CD14-positive monocyte (primary cell): ENCODE data around the gene EDEM1. TPM values are rescaled to one million over a fixed set of nuclear protein-coding genes. Genes with fewer than 3 reads are reported as not detected.
A peak's percentile ranks its signal among the peaks of the same experiment; 100 is the strongest.

Experiments
- DNase-seq, 3 donors: peaks; one replicate each; pipeline ENCODE4 v3.0.0-alpha.2; 2011 to 2022
- H2AFZ ChIP-seq: 2 replicates; pipeline ENCODE4 v1.6.0; 2012; ENCODE audit warnings: mild to moderate bottlenecking, low read depth, low read length, inconsistent platforms; ENCODE audit not compliant: insufficient read depth, poor library complexity, severe bottlenecking
- H3K27ac ChIP-seq, 2 donors: 1 replicate in 1 of 2; 2 replicates in 1 of 2; pipeline ENCODE4 v1.5.1; 2012 to 2013; ENCODE audit warnings: low read length in 2 of 2, control low read depth in 1 of 2, inconsistent platforms in 1 of 2, low read depth in 1 of 2, mild to moderate bottlenecking in 1 of 2
- H3K27me3 ChIP-seq, 2 donors: one replicate each; pipeline versions ENCODE4 v1.6.0 to v1.6.1; 2011 to 2013; ENCODE audit warnings: low read length in 2 of 2; ENCODE audit not compliant: control insufficient read depth in 2 of 2, insufficient read depth in 2 of 2
- H3K36me3 ChIP-seq, 2 donors: replicated peaks in 1 of 2; 1 replicate in 1 of 2; 2 replicates in 1 of 2; pipeline versions ENCODE4 v1.5.1 to v1.6.1; 2012 to 2013; ENCODE audit warnings: low read length in 2 of 2, control low read depth in 1 of 2, inconsistent platforms in 1 of 2, mild to moderate bottlenecking in 1 of 2; ENCODE audit not compliant: insufficient read depth in 2 of 2, control insufficient read depth in 1 of 2
- H3K4me1 ChIP-seq, 2 donors: 1 replicate in 1 of 2; 2 replicates in 1 of 2; pipeline versions ENCODE4 v1.5.1 to v1.6.1; 2012 to 2013; ENCODE audit warnings: low read length in 2 of 2, control low read depth in 1 of 2, inconsistent platforms in 1 of 2, mild to moderate bottlenecking in 1 of 2, moderate library complexity in 1 of 2; ENCODE audit not compliant: insufficient read depth in 2 of 2, control insufficient read depth in 1 of 2
- H3K4me2 ChIP-seq: replicated peaks from 2 replicates; pipeline ENCODE3; 2012; ENCODE audit warnings: low read length, moderate library complexity, mild to moderate bottlenecking; ENCODE audit not compliant: poor library complexity, severe bottlenecking; ENCODE audit errors: extremely low read depth
- H3K4me3 ChIP-seq, 3 experiments: fragments of 200-600 bp in 1 of 3; sonication (generic) in 1 of 3; replicated peaks in 1 of 3; 1 replicate in 2 of 3; 2 replicates in 1 of 3; pipeline ENCODE4 v1.5.1; 2011 to 2013; ENCODE audit warnings: low read length in 3 of 3, mild to moderate bottlenecking in 3 of 3, control low read depth in 2 of 3, low read depth in 2 of 3, inconsistent platforms in 1 of 3, moderate library complexity in 1 of 3
- H3K79me2 ChIP-seq: 2 replicates; pipeline ENCODE4 v1.6.0; 2012; ENCODE audit warnings: mild to moderate bottlenecking, control low read depth, inconsistent platforms, low read length, moderate library complexity; ENCODE audit not compliant: insufficient read depth
- H3K9ac ChIP-seq: 2 replicates; pipeline ENCODE4 v1.6.0; 2017; ENCODE audit warnings: low read length, mild to moderate bottlenecking; ENCODE audit not compliant: insufficient read depth, poor library complexity, severe bottlenecking
- H3K9me3 ChIP-seq, 2 donors: replicated peaks in 1 of 2; 1 replicate in 1 of 2; 2 replicates in 1 of 2; pipeline versions ENCODE4 v1.5.1 to v1.6.1; 2012 to 2013; ENCODE audit warnings: low read length in 2 of 2, control low read depth in 1 of 2; ENCODE audit not compliant: control insufficient read depth in 1 of 2, insufficient read depth in 1 of 2
- H4K20me1 ChIP-seq: 2 replicates; pipeline ENCODE4 v1.6.0; 2012; ENCODE audit warnings: mild to moderate bottlenecking, low read length, control low read depth, moderate library complexity; ENCODE audit not compliant: insufficient read depth
- H3K27ac Mint-ChIP-seq, 7 donors: one replicate each; pipeline ENCODE4 v1.8.0; 2020; ENCODE audit warnings: mild to moderate bottlenecking in 7 of 7, mixed read lengths in 7 of 7, moderate library complexity in 6 of 7, inconsistent platforms in 2 of 7
- H3K27me3 Mint-ChIP-seq, 3 donors: one replicate each; pipeline ENCODE4 v1.8.0; 2021 to 2022; ENCODE audit warnings: low read depth in 3 of 3, mild to moderate bottlenecking in 3 of 3, mixed read lengths in 3 of 3, moderate library complexity in 3 of 3, inconsistent platforms in 1 of 3
- H3K36me3 Mint-ChIP-seq, 2 donors: one replicate each; pipeline ENCODE4 v1.8.0; 2020; ENCODE audit warnings: mixed read lengths in 2 of 2, inconsistent platforms in 1 of 2, mild to moderate bottlenecking in 1 of 2
- H3K4me1 Mint-ChIP-seq: one replicate; pipeline ENCODE4 v1.8.0; 2020; ENCODE audit warnings: mild to moderate bottlenecking, mixed read lengths
- H3K4me3 Mint-ChIP-seq, 2 donors: one replicate each; pipeline ENCODE4 v1.8.0; 2020; ENCODE audit warnings: mild to moderate bottlenecking in 2 of 2, mixed read lengths in 2 of 2, moderate library complexity in 1 of 2
- H3K9me3 Mint-ChIP-seq, 7 donors: one replicate each; pipeline ENCODE4 v1.8.0; 2020 to 2022; ENCODE audit warnings: mixed read lengths in 7 of 7, mild to moderate bottlenecking in 6 of 7, moderate library complexity in 6 of 7, inconsistent platforms in 2 of 7
- WGBS: methylation state at CpG from one replicate; pipeline ENCODE4 v1.1.5; 2013; ENCODE audit warnings: missing lambda C conversion rate; ENCODE audit not compliant: insufficient coverage; 5-methylcytosine and 5-hydroxymethylcytosine counted together
- intact Hi-C, 2 donors: fragments of 100-400 bp; cut with micrococcal nuclease; formaldehyde crosslinking; loops; one replicate each; pipeline versions ENCODE4 v1.15.0 to v1.15.1; 2023
- polyA plus RNA-seq, 3 donors: library from polyadenylated mRNA; depleted of rRNA in 1 of 3; unstranded in 2 of 3; stranded (reverse) in 1 of 3; fragments of 300-500 nt in 2 of 3; fragments of >200 nt in 1 of 3; fragmentation: Illumina TruSeq in 2 of 3; gene quantifications; 1 replicate in 2 of 3; 2 replicates in 1 of 3; pipeline ENCODE4 v1.2.3, GENCODE V29; 2012 to 2021
- TF ChIP-seq, protein P1 (sequence below): fragments of 200-600 bp; IDR thresholded peaks from one replicate; pipeline ENCODE4 v1.8.0; 2022; ENCODE audit warnings: antibody characterized with exemption, mild to moderate bottlenecking

EDEM1 gene
- polyA plus RNA-seq, 3 donors: 17.5 to 31.7 (median 23.7) TPM

DNA sequence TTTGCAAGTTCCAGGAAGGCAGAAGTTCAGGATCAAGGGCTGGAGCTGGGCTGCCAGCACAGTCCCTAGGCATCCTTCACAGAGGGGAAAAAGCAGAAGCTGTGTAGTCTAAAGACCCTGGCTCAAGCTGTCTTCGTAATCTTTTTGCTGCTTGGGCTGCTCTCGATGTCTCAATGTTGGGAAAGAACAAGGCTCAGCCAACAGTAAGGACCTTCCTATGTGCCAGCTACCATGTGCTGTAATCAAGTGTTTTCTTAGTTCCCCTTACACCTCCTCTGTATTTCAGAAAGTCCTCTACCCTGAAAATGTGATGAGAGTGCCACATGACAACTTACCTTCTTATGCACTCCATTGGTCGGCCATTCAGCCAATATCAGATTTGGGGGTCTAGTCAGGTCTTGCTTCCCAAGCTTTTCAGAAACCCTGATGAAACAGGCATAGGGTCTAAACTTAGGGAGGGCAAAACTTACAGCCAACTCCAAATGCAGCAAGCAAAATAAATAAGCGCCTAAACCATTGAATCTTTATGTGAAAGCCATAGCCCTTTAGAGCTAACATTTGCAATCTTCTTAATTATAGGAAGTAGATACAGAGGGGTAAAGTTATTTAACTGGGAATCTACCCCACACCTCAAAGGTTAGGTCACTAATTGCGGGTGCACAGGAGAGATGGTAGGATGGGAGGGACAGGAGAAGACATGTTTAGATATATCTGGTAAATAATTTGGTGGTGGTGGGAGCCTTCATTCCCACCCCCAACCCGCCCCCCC lies 1.2 kb upstream of the EDEM1 start:
- Histone ChIP-seq H4K20me1 (peaks cover 21% of the 10 kb centered on the region), H3K4me1 (peaks cover 62 to 74% of the 10 kb centered on the region in 2 donors), H3K9me3 (no peaks in the 10 kb centered on the region), H3K36me3 (peaks cover 5 to 12% of the 10 kb centered on the region in 2 donors), H3K79me2 (peaks cover 67% of the 10 kb centered on the region), H2AFZ (no peak overlapping the region), H3K27me3 (no peaks in the 10 kb centered on the region), H3K27ac (peak overlapping the region; percentile 73 to 98), H3K4me3 (peak overlapping the region; percentile 60 to 97 (median 91)), H3K4me2 (peak overlapping the region; percentile 87), H3K9ac (peak overlapping the region; percentile 73)
- Mint-ChIP-seq H3K27ac (peak overlapping the region; percentile 93 to 100 (median 99)), H3K9me3 (no peaks in the 10 kb centered on the region), H3K4me1 (peaks cover 63% of the 10 kb centered on the region), H3K4me3 (peak overlapping the region; percentile 51 to 93), H3K36me3 (peaks cover 13 to 26% of the 10 kb centered on the region in 2 donors), H3K27me3 (peaks cover 0 to 2% (median 0%) of the 10 kb centered on the region in 3 donors)
- 0% methylated on average over 1 of the region's 6 CpGs for WGBS
- peak; percentile 88 to 96 (median 92) for DNase-seq
- TF ChIP-seq, protein P1, sequence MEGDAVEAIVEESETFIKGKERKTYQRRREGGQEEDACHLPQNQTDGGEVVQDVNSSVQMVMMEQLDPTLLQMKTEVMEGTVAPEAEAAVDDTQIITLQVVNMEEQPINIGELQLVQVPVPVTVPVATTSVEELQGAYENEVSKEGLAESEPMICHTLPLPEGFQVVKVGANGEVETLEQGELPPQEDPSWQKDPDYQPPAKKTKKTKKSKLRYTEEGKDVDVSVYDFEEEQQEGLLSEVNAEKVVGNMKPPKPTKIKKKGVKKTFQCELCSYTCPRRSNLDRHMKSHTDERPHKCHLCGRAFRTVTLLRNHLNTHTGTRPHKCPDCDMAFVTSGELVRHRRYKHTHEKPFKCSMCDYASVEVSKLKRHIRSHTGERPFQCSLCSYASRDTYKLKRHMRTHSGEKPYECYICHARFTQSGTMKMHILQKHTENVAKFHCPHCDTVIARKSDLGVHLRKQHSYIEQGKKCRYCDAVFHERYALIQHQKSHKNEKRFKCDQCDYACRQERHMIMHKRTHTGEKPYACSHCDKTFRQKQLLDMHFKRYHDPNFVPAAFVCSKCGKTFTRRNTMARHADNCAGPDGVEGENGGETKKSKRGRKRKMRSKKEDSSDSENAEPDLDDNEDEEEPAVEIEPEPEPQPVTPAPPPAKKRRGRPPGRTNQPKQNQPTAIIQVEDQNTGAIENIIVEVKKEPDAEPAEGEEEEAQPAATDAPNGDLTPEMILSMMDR: no peak
- intact Hi-C loops: loop anchor here (5.0 kb wide), 2 partner anchors 44 to 49 kb away; no protein-coding TSS in a partner anchor

DNA sequence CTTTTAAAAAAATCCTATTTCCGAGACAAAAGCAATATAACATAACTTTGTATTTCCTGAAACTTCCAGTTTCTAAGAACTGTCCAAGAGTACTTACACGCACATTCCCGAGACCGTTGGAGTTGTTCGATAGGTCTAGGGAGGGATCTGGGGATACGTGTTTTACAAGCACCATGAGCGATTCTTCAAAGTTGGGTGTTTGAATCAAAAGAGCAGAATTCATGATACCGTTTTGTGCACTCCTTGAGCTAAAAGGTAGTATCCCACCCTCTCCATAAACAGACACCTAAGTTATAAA lies 700 bp upstream of the EDEM1 start:
- H3K9me3 ChIP-seq: no peaks in the 10 kb centered on the region
- peaks cover 65% of the 10 kb centered on the region for H3K4me1 Mint-ChIP-seq
- TF ChIP-seq, protein P1: no peak
- H3K4me3 ChIP-seq: peak overlapping the region; percentile 60 to 97 (median 91)
- WGBS: no CpG with 5 or more reads among the region's 8 CpGs
- H3K27ac Mint-ChIP-seq: peak overlapping the region; percentile 93 to 100 (median 99)
- intact Hi-C loops: loop anchor here (5.0 kb wide), 2 partner anchors 45 to 50 kb away; no protein-coding TSS in a partner anchor
- peaks cover 9 to 21% of the 10 kb centered on the region in 2 donors for H3K36me3 Mint-ChIP-seq
- H3K4me3 Mint-ChIP-seq: peak overlapping the region; percentile 93 to 98
- peak overlapping the region; percentile 87 for H3K4me2 ChIP-seq
- DNase-seq: peak in 1 of 3 donors; percentile 41
- H3K27me3 ChIP-seq: no peaks in the 10 kb centered on the region
- H3K9me3 Mint-ChIP-seq: no peaks in the 10 kb centered on the region
- peaks cover under 1 to 7% of the 10 kb centered on the region in 2 donors for H3K36me3 ChIP-seq
- peak overlapping the region; percentile 73 to 98 for H3K27ac ChIP-seq
- peak overlapping the region; percentile 73 for H3K9ac ChIP-seq
- H3K79me2 ChIP-seq: peaks cover 67% of the 10 kb centered on the region
- peaks cover 25% of the 10 kb centered on the region for H4K20me1 ChIP-seq
- peaks cover 64 to 79% of the 10 kb centered on the region in 2 donors for H3K4me1 ChIP-seq
- peak overlapping the region; percentile 46 for H2AFZ ChIP-seq
- peaks cover 0 to 2% (median 0%) of the 10 kb centered on the region in 3 donors for H3K27me3 Mint-ChIP-seq
